G401.6 (cell line): ENCODE measurements around the gene EDEM1.
"Not testable (repeated sequence)": the region's sequence is repeated elsewhere in the genome, so short reads cannot be mapped to it uniquely, and the experiment has no call there.

Experiments
- FAIRE-seq: peaks from 2 replicates; lab custom pipeline; 2012; peaks lifted over from hg19 to GRCh38; lab: Jason Lieb, UNC

EDEM1 gene

GRCh38 chr3:5187156-5187919 is at the start of gene EDEM1:
EDEM1 (plus strand) TSS chr3:5187707; CDS start chr3:5187806, 99 bp downstream.
- FAIRE-seq = no peak

DNA sequence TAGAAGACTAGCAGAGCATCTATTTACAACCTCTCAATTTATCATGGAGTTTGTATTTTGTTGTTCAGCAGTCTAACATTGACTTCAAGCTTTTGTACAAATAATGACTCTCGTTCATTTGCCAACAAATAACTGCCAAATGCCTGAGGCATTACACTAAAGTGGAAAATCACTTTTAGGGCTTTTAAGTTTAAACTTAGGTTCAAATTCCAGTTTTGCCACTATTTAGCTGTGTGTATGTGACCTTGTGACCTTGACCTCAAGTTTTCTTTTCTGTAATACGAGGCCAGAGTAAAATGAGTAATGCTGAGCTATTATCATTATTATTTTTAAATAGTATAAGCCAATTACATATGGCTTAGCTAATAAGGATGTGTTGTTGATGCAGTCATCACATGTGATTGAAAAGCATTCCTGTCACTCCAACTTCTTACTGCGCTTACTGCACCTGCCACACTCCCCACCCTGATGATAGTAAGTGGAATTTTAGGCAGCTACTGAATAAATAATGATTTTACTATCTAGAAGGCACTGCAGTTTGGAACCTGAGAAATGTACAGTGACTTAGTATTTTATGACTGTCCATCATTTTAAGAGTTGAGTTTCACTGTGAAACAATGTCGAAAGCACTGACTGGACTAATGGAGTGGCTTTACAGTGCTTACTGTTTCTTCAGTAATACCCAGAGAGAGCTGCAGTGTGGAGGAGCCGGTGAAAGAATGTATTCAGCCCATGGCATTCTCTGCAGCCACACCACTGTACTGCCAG is 49.1 kb upstream of the EDEM1 start:
- no peak for FAIRE-seq

DNA sequence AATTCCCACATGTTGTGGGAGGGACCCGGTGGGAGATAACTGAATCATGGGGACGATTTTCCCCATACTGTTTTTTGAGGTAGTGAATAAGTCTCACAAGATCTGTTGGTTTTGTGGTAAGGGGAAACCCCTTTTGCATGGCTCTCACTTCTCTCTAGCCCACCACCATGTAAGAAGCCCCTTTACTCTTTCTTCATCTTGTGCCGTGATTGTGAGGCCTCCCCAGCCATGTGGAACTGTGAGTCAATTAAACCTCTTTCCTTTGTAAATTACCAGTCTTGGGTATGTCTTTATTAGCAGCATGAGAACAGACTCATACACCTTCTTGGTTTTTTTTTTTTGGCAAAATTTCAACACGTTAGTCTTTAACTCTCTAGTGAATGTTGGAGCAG is 47.3 kb upstream of the EDEM1 start:
- no peak for FAIRE-seq

GRCh38 chr3:5140839-5141238 is 46.7 kb upstream of the EDEM1 start:
- FAIRE-seq = no peak

- no peak for FAIRE-seq
Observed at GRCh38 chr3:5141760-5142159, 45.7 kb upstream of the EDEM1 start.

GRCh38 chr3:5143464-5143863 is 44.0 kb upstream of the EDEM1 start:
- no peak for FAIRE-seq

- FAIRE-seq = no peak
Observed at GRCh38 chr3:5144316-5144994, 43.1 kb upstream of the EDEM1 start.

DNA sequence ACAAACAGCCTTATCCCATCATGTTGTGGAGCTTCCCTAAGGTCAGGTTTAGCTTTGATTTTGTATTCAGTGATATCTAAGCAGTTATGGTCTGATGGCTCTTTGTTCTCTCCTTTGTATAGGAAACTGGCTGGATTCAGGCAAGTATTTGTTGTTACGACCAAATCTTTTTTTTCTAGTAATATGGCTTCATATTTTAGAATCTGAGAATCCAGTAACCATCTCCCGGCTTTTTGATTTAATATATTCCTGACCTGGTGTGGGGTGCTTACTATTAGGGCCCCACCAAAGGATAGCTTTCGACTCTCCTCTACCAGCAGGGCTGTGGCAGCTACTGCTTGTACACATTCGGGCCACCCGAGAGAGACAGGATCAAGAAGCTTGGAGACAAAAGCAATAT is 42.4 kb upstream of the EDEM1 start:
- FAIRE-seq = no peak

- FAIRE-seq = not testable (repeated sequence)
Observed at GRCh38 chr3:5147152-5147551, 40.4 kb upstream of the EDEM1 start.

GRCh38 chr3:5149306-5149880 is 38.1 kb upstream of the EDEM1 start:
- FAIRE-seq = no peak

GRCh38 chr3:5151586-5151985 is 35.9 kb upstream of the EDEM1 start:
- FAIRE-seq = no peak

- FAIRE-seq = no peak
Observed at GRCh38 chr3:5153074-5153473, 34.4 kb upstream of the EDEM1 start.

DNA sequence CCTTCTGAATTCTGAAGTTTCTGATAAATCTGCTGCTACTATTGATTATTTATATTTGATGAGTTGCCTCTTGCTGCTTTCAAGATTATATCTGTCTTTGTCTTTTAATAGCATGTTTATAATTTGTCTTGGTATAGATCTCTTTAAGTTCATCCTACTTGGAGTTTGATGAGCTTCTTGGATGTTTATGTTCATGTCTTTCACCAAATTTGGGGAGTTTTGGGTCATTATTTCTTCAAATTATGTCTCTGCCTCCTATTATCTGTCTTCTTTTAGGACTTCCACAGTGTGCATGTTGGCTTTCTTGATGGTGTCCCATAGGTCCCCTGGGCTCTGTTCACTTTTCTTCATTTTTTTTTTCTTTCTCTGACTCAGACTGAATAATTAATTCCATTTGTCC is 32.3 kb upstream of the EDEM1 start:
- no peak for FAIRE-seq

GRCh38 chr3:5160321-5160720 is 27.2 kb upstream of the EDEM1 start:
- no peak for FAIRE-seq

GRCh38 chr3:5160940-5161858 is 26.3 kb upstream of the EDEM1 start:
- no peak for FAIRE-seq

- FAIRE-seq = no peak
Observed at GRCh38 chr3:5162102-5162501, 25.4 kb upstream of the EDEM1 start.

- no peak for FAIRE-seq
Observed at GRCh38 chr3:5165698-5166097, 21.8 kb upstream of the EDEM1 start.

GRCh38 chr3:5166846-5167245 is 20.7 kb upstream of the EDEM1 start:
- FAIRE-seq = no peak

DNA sequence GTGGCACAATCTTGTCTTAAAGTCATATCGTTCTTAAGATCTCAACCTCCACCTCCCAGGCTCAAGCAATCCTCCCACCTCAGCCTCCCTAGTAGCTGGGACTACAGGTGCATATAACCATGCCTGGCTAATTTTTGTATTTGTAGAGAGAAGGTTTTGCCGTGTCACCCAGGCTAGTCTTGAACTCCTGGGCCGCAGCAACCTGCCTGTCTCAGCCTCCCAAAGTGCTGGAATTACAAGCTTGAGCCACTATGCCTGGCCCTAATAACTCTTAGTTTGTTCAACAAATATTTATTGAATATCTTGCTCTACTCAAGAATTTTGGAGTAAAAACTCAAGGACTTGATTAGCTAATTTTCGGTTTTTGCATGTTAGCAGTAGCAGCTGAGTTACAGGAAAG is 19.4 kb upstream of the EDEM1 start:
- FAIRE-seq = no peak

- FAIRE-seq = no peak
Observed at GRCh38 chr3:5169807-5170206, 17.7 kb upstream of the EDEM1 start.

GRCh38 chr3:5170975-5171374 is 16.5 kb upstream of the EDEM1 start:
- FAIRE-seq = no peak

DNA sequence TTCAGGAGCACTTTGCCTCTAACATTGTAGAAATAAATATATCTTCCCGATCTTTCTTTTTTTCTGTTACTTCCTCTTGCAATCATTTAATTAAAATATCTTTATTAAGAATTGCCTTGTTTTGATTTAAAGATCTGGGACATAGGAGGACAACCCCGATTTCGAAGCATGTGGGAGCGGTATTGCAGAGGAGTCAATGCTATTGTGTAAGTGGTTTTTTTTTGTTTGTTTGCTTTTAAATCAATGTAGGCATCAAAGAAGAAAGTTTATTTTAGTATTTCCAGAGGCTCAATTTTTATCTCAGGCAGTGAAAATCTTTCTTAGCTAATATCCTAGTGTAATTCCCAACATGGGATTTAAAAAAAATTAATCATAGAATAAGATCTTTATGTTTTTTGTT is 15.5 kb upstream of the EDEM1 start:
- no peak for FAIRE-seq
